SJSA1 (cell line): ENCODE data around the gene LNPK. TPM values are rescaled to one million over a fixed set of nuclear protein-coding genes. Genes with fewer than 3 reads are reported as not detected.

ENCODE experiments used
- DNase-seq, 2 experiments: peaks; one replicate each; pipeline ENCODE4 v3.0.0-alpha.2; 2015 to 2020; ENCODE audit warnings: low spot score in 2 of 2, low read depth in 1 of 2
- H3K27ac ChIP-seq: fragments of 250-450 bp; sonication (Bioruptor Pico); 2 replicates; pipeline ENCODE4 v1.5.1; 2020; ENCODE audit warnings: mild to moderate bottlenecking, moderate library complexity
- H3K27me3 ChIP-seq: fragments of 250-450 bp; sonication (Bioruptor Pico); replicated peaks from 2 replicates; pipeline ENCODE4 v1.5.1; 2020; ENCODE audit warnings: mild to moderate bottlenecking, moderate library complexity
- H3K36me3 ChIP-seq: fragments of 250-450 bp; sonication (Bioruptor Pico); 2 replicates; pipeline ENCODE4 v1.5.1; 2020; ENCODE audit warnings: mild to moderate bottlenecking
- H3K4me1 ChIP-seq: fragments of 250-450 bp; sonication (Bioruptor Pico); replicated peaks from 2 replicates; pipeline ENCODE4 v1.6.1; 2021; ENCODE audit warnings: mild to moderate bottlenecking
- H3K4me3 ChIP-seq: fragments of 250-450 bp; sonication (Bioruptor Pico); 2 replicates; pipeline ENCODE4 v1.5.1; 2020; ENCODE audit warnings: mild to moderate bottlenecking
- H3K9me3 ChIP-seq: fragments of 250-450 bp; sonication (Bioruptor Pico); replicated peaks from 2 replicates; pipeline ENCODE4 v1.5.1; 2020; ENCODE audit warnings: mild to moderate bottlenecking
- total RNA-seq: library from RNA; depleted of rRNA; stranded (reverse); fragments of >200 nt; shearing (Covaris generic); gene quantifications from 2 replicates; pipeline ENCODE4 v1.2.3, GENCODE V29; 2014

The LNPK gene
- total RNA-seq, 1 experiment from 2014 or later: 54.6 TPM

DNA sequence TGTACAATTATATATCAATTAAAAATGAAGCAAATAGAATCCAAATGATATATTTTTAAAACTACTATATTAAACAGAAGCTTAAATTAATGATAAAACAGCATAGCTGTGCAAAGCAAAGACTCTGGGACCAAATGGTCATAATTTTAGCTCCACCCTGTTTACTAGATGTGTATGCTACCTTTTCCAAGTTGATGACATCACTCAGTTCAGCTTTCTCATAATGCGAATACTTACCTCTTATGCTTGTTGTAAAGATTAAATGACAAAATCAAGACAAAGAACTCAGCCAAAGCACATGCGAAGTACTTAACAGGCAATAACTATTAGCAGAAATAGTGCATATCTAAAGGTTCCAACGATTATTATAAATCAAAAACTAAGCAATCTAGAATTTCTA is 51.6 kb downstream of the LNPK start:
- Histone ChIP-seq H3K4me3 (no peak overlapping the region), H3K36me3 (peaks cover 5% of the 10 kb centered on the region), H3K9me3 (no peaks in the 10 kb centered on the region), H3K4me1 (no peaks in the 10 kb centered on the region), H3K27ac (no peak overlapping the region), H3K27me3 (no peaks in the 10 kb centered on the region)
- no peak for DNase-seq

DNA sequence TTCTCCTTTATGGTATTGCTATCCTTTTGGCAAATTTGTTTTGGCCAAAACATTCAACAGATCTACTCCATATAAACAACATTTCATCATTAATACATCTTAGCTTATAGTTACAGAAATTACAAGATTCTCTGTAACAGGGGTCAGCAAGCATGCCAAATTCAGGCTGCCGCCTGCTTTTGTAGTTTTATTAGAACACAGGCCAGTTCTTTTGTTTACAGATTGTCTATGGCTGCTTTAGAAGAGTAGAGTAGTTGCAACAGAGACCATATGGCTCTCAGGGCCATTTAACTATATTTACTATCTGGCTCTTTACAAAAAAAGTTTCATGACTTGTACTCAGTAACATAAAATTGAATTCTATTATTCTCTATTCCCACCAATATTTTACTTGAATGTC is 53.9 kb downstream of the LNPK start:
- Histone ChIP-seq H3K4me3 (no peak overlapping the region), H3K36me3 (peaks cover 5% of the 10 kb centered on the region; the same call in 1 of the 2 replicates), H3K27ac (no peak overlapping the region), H3K9me3 (no peaks in the 10 kb centered on the region), H3K27me3 (no peaks in the 10 kb centered on the region), H3K4me1 (no peaks in the 10 kb centered on the region)
- no peak for DNase-seq

DNA sequence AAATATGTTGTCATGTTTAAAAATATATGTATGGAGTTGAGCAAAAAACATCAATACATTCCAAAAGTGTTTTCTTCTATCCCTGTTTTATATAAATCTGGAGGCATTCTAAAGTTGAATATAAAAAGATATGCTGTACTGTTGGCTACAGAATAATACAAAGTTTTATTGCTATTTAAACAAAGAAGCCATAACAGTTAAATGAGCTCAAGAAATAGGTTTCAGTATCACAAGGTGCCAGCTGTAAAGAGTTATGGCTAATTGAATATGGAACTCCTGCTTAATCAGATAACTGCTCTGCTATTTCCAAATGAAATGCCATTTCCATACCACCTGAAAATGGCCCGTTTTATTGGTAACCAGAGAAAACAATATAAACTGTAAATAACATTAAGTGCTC is 55.0 kb downstream of the LNPK start:
- Histone ChIP-seq H3K27ac (no peak overlapping the region), H3K4me1 (no peaks in the 10 kb centered on the region), H3K36me3 (peaks cover 5% of the 10 kb centered on the region; the same call in 1 of the 2 replicates), H3K9me3 (no peaks in the 10 kb centered on the region), H3K27me3 (no peaks in the 10 kb centered on the region), H3K4me3 (no peak overlapping the region)
- DNase-seq: no peak

DNA sequence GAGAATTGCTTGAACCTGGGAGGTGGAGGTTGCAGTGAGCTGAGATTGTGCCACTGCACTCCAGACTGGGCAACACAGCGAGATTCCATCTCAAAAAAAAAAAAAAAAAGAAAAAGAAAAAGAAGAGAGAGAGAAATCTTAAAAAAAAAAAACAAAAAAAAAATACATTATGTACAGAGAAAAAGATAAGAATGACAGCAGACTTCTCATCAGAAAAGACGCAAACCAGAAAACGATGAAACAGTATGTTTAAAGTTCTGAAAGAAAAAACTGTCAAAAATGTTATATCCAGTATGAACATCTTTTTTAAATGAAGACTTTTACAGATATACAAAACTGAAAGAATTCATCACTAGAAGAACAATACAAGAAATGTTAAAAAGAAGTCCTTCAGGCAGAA is 60.4 kb downstream of the LNPK start:
- H3K4me3 ChIP-seq: no peak overlapping the region
- no peak for DNase-seq
- 0 out of 2 replicates have a peak, but pooled peaks cover 4% of the 10 kb centered on the region for H3K36me3 ChIP-seq
- no peak overlapping the region for H3K27ac ChIP-seq
- H3K9me3 ChIP-seq: no peaks in the 10 kb centered on the region
- no peaks in the 10 kb centered on the region for H3K4me1 ChIP-seq
- no peaks in the 10 kb centered on the region for H3K27me3 ChIP-seq

DNA sequence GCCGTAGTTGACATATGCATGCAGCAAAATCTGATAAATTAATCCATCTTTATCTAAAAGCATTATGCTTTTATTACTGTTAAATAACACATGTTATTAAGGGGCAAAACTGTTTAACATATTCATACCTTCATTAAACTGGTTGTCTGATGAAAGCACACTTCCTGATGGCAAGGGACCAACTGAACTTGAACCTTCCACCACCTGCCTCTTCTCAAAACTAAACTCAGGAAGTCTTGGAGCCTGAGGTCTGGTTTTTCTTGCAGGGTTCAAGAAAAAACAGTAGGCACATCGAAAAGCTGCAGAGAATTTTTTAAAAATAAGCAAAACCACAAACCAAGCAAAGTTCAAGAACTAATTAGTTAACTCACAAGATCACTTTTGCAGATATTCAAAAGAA is 64.9 kb downstream of the LNPK start:
- Histone ChIP-seq H3K9me3 (no peaks in the 10 kb centered on the region), H3K4me1 (no peaks in the 10 kb centered on the region), H3K27ac (no peak overlapping the region), H3K4me3 (no peak overlapping the region), H3K36me3 (peaks cover 13% of the 10 kb centered on the region; the same call in 1 of the 2 replicates), H3K27me3 (no peaks in the 10 kb centered on the region)
- DNase-seq: no peak

DNA sequence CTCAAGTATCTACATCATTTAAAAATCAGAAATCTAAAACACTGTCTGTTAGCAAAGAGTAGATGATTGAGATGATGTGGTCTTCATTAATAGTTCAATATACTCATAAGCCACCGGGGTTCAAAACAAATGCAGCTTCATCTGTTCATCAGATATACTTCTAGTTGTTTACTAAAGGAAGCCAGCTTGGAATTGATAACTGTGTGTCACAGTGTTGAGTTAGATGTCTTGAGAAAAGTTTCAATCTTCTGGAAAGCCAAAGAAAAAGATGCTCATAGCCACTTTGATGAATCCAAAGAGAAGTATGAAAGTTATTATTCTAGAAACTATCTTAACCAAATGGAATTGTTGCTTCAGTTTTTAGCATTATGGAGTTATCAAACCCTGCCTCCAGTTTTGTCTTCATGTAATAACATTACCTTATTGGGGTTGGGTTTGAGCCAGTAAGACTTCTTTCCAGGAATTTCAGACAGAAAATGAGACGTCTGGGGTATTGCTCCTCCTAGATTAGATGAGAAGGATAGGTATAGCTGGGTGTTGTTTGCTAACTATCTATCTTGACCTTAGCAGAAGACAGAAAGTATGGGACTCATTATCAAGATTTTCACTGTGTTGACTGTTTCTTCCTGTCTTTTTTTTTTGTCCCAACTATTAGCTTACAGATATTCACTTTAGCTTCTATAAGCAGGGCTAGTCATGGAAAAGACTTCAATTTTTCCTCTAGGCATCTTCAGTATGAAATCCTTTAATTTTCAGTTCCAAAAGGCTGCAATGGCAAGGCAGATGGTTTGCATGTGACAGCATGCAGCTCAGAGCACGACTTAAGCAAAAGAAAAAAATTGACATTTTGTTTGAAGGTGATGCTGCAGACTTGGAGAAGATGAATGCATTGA is 66.5 kb downstream of the LNPK start:
- Histone ChIP-seq H3K27me3 (no peaks in the 10 kb centered on the region), H3K27ac (no peak overlapping the region), H3K4me1 (no peaks in the 10 kb centered on the region), H3K4me3 (no peak overlapping the region), H3K9me3 (no peaks in the 10 kb centered on the region), H3K36me3 (peaks cover 13% of the 10 kb centered on the region; the same call in 1 of the 2 replicates)
- DNase-seq: no peak

DNA sequence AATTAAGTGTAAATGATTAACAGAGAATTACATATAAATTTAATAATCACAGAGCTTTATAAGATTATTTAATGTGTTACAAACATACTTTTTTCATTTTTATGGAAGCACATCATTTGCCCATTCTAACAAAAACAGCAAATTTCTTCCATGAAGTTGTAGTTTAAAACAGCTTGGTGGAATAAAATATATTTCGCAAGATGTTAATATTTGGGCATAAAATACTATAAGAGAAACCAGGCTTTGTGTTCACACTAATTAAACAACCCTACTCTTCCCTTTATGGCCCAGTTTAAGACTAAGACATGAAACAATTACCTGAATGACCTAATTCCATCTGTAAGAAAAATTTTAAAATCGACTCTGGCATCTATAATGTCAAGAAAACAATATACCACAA is 69.4 kb downstream of the LNPK start:
- H3K36me3 ChIP-seq: peaks cover 13% of the 10 kb centered on the region; the same call in 1 of the 2 replicates
- H3K9me3 ChIP-seq: no peaks in the 10 kb centered on the region
- no peaks in the 10 kb centered on the region for H3K4me1 ChIP-seq
- no peaks in the 10 kb centered on the region for H3K27me3 ChIP-seq
- DNase-seq: no peak
- H3K27ac ChIP-seq: no peak overlapping the region
- no peak overlapping the region for H3K4me3 ChIP-seq

DNA sequence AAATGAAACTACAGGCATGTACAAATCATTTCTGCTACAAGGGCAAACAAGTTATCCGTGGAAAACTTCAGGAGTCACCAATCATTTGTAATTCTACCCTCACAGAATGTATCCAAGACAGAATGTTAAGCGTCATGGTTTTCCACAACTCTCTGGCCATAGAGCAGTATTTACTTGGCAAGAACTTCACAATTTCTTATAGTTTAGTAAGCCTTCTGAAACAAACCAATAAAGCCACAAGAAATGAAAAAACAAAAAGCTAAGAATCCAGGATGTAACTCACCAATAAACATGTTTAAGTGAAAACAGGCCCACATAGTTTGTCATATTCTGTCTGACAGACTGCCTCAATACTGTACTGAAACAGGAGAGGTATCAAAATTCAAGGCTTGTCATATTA is 70.3 kb downstream of the LNPK start:
- no peaks in the 10 kb centered on the region for H3K27me3 ChIP-seq
- peak overlapping the region; percentile 5; the same call in 1 of the 2 replicates for H3K27ac ChIP-seq
- H3K9me3 ChIP-seq: no peaks in the 10 kb centered on the region
- peak in 1 of 2 experiments; percentile 14 for DNase-seq
- H3K36me3 ChIP-seq: peaks cover 13% of the 10 kb centered on the region; the same call in 1 of the 2 replicates
- no peak overlapping the region for H3K4me3 ChIP-seq
- no peaks in the 10 kb centered on the region for H3K4me1 ChIP-seq

DNA sequence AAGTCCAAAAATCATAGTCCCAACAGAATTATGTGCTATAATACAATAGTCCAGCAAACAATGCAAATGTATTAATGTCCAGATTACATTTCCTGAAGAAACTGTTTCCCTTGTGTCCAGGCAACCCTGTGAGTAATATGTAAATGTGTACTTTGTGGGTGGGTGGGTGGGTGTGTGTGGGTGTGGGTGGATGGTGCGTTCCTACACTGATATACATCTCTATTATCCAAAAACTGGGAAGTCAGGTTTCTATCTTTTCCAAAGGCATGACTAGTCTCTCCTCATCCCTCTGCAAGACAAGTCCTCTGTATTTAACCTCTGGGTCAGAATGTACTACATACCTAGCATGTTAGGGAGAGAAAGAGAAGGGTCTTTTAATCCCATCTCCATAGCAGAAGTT is 71.6 kb downstream of the LNPK start:
- no peaks in the 10 kb centered on the region for H3K4me1 ChIP-seq
- H3K9me3 ChIP-seq: no peaks in the 10 kb centered on the region
- no peak for DNase-seq
- H3K4me3 ChIP-seq: no peak overlapping the region
- H3K27ac ChIP-seq: no peak overlapping the region
- no peaks in the 10 kb centered on the region for H3K27me3 ChIP-seq
- peaks cover 8% of the 10 kb centered on the region; the same call in 1 of the 2 replicates for H3K36me3 ChIP-seq

DNA sequence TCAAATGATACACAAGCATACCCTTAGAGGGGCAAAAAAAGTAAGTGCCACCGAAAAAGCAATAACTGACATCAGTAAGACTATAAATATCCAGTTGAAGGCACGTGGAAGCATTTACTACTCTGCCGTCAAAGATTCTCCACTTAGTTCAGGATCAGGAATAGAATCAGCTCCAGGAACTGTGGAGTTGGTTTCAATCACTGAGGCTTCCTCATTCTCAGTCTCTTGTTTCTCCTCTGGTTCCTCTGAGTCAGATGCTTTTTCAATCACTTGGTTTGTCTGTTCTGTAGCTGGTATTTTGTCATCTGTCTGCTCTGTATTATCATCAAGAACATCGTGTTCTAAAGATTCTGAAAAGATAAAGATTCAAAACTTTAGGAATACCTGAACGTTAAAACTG is 72.2 kb downstream of the LNPK start:
- H3K4me3 ChIP-seq: no peak overlapping the region
- H3K27me3 ChIP-seq: no peaks in the 10 kb centered on the region
- H3K27ac ChIP-seq: 0 out of 2 replicates have a peak overlapping the region, but pooled peaks have one; percentile 16
- no peaks in the 10 kb centered on the region for H3K4me1 ChIP-seq
- peaks cover 4% of the 10 kb centered on the region; the same call in 1 of the 2 replicates for H3K36me3 ChIP-seq
- no peak for DNase-seq
- no peaks in the 10 kb centered on the region for H3K9me3 ChIP-seq

DNA sequence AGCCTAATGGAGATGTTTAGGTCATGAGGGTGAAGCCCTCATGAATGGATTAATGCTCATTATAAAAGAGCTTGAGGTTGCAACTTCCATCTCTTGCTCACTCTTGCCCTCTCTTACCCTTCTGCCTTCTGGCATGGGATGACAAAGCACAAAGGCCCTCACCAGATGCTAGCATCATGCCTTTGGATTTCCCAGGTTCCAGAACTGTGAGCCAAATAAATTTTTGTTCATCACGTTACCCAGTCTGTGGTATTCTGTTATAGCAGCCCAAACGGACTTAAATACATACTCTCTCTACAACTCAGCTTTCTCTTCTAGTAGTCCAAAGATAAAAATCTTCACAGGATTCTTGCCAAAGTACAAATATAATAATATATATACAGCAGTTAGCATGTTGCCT is 75.8 kb downstream of the LNPK start:
- Histone ChIP-seq H3K9me3 (no peaks in the 10 kb centered on the region), H3K36me3 (peaks cover 4% of the 10 kb centered on the region; the same call in 1 of the 2 replicates), H3K4me3 (no peak overlapping the region), H3K27me3 (no peaks in the 10 kb centered on the region), H3K27ac (no peak overlapping the region), H3K4me1 (no peaks in the 10 kb centered on the region)
- DNase-seq: no peak

DNA sequence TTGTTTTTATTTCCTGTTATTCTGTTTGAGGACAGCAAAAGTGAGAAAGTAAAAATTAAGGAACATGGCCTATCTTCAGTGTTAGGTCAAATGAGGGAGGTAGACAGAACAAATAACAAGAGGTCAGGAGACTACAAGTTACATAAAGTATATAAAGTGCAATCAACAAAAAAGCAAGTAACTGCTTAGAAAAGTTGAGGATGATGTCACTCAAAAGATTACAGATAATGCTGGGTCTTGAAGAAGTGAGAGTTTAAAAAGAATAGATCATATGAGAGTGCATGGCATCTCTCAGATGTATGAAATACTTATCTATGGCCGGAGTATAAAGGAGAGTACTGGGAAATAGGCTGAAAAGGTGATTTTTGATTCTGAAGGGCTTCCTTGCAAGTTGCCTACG is 79.9 kb downstream of the LNPK start:
- Histone ChIP-seq H3K4me3 (no peak overlapping the region), H3K4me1 (no peaks in the 10 kb centered on the region), H3K36me3 (no peaks in the 10 kb centered on the region; the same call in 1 of the 2 replicates), H3K9me3 (no peaks in the 10 kb centered on the region), H3K27me3 (no peaks in the 10 kb centered on the region), H3K27ac (no peak overlapping the region)
- no peak for DNase-seq

DNA sequence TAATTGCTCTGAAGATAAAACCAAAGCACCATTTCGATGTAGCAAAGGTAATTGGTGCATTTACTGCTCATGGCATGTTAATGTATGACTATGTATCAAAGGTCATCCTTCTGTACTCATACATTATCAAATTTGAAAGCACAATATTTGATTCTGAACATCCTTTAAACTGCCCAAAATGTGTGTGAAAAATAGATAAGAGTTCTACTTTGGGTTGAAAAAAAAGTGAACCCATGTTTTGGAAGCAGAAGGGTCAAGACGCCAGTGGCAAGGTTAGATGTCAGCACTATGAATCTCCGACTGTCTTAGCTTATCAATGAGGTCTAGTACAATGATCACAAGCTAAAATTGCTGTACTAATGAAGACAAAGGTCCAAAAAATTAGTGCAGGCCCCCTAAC is 83.1 kb downstream of the LNPK start:
- Histone ChIP-seq H3K27ac (no peak overlapping the region), H3K4me1 (no peaks in the 10 kb centered on the region), H3K4me3 (no peak overlapping the region), H3K9me3 (no peaks in the 10 kb centered on the region), H3K36me3 (no peaks in the 10 kb centered on the region), H3K27me3 (no peaks in the 10 kb centered on the region)
- no peak for DNase-seq

DNA sequence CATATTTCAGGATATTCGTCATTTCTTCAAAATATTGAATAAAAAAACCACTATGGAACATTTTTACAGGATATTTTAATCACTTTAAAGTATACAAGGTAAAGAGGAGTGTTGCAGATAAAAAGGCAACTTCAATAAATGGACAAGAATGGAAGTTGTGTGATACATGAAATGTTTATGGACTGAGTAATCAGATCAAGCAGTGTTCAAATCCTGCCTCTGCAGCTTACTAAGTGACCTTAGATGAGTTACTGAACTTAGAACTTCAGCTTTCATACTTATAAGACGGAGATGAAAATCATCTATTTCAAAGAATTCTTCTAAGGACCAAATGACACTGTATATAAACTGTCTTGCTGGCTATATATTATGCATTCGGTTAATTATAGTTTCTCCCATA is 87.2 kb downstream of the LNPK start:
- no peak overlapping the region for H3K27ac ChIP-seq
- DNase-seq: no peak

More for the DNA sequence above, 87.2 kb downstream of the LNPK start:
- Histone ChIP-seq H3K27me3 (no peaks in the 10 kb centered on the region; the same call in 1 of the 2 replicates), H3K9me3 (no peaks in the 10 kb centered on the region), H3K4me1 (no peaks in the 10 kb centered on the region), H3K4me3 (no peak overlapping the region), H3K36me3 (no peaks in the 10 kb centered on the region)
